ENCODE measurements around the gene ZNF581.

ZNF581 gene

GRCh38 chr19:55641426-55642152 lies 1.9 kb upstream of the ZNF581 start (continued):
- no peak for TF ChIP-seq MYNN (tag by site-specific recombination; IDR thresholded peaks at IDR 0.05; ENCODE audit: borderline replicate concordance)
- TF ChIP-seq, protein P1, sequence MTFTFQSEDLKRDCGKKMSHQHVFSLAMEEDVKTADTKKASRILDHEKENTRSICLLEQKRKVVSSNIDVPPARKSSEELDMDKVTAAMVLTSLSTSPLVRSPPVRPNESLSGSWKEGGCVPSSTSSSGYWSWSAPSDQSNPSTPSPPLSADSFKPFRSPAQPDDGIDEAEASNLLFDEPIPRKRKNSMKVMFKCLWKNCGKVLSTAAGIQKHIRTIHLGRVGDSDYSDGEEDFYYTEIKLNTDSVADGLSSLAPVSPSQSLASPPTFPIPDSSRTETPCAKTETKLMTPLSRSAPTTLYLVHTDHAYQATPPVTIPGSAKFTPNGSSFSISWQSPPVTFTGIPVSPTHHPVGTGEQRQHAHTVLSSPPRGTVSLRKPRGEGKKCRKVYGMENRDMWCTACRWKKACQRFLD (tag by site-specific recombination; IDR thresholded peaks at IDR 0.05): no peak
- no peak for TF ChIP-seq PBX3 (CRISPR knock-in tag; IDR thresholded peaks at IDR 0.05)
- TF ChIP-seq ZNF140 (tag by site-specific recombination; IDR thresholded peaks at IDR 0.05): no peak
- TF ChIP-seq ZNF24 (tag by site-specific recombination; IDR thresholded peaks at IDR 0.05): 0 out of 2 replicates have a peak, but pooled peaks have one; percentile 19
- TF ChIP-seq ZNF560 (tag by site-specific recombination; IDR thresholded peaks at IDR 0.05; ENCODE audit: borderline replicate concordance): no peak
- TF ChIP-seq, protein P2, sequence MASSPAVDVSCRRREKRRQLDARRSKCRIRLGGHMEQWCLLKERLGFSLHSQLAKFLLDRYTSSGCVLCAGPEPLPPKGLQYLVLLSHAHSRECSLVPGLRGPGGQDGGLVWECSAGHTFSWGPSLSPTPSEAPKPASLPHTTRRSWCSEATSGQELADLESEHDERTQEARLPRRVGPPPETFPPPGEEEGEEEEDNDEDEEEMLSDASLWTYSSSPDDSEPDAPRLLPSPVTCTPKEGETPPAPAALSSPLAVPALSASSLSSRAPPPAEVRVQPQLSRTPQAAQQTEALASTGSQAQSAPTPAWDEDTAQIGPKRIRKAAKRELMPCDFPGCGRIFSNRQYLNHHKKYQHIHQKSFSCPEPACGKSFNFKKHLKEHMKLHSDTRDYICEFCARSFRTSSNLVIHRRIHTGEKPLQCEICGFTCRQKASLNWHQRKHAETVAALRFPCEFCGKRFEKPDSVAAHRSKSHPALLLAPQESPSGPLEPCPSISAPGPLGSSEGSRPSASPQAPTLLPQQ (tag by site-specific recombination; IDR thresholded peaks at IDR 0.05): no peak
- no peak for TF ChIP-seq REPIN1 (tag by site-specific recombination; IDR thresholded peaks at IDR 0.05; ENCODE audit: low read depth)
- no peak for TF ChIP-seq ZNF521 (tag by site-specific recombination; IDR thresholded peaks at IDR 0.05)
- TF ChIP-seq ZNF571 (tag by site-specific recombination; IDR thresholded peaks at IDR 0.05): no peak
- TF ChIP-seq ZNF623 (tag by site-specific recombination; IDR thresholded peaks at IDR 0.05): 0 out of 2 replicates have a peak, but pooled peaks have one; percentile 7
- no peak for TF ChIP-seq ZNF114 (tag by site-specific recombination; IDR thresholded peaks at IDR 0.05)
- no peak for TF ChIP-seq BCL11B (tag by site-specific recombination; IDR thresholded peaks at IDR 0.05; ENCODE audit: low read depth)
- no peak for TF ChIP-seq ZNF202 (tag by site-specific recombination; IDR thresholded peaks at IDR 0.05; ENCODE audit: borderline replicate concordance)
- TF ChIP-seq ZNF514 (tag by site-specific recombination; IDR thresholded peaks at IDR 0.05): no peak
- TF ChIP-seq HIC1 (tag by site-specific recombination; IDR thresholded peaks at IDR 0.05): no peak
- no peak for TF ChIP-seq ZBTB8A (tag by site-specific recombination; IDR thresholded peaks at IDR 0.05)
- TF ChIP-seq YY1 (tag by site-specific recombination; IDR thresholded peaks at IDR 0.05): no peak
- TF ChIP-seq KLF16 (tag by site-specific recombination; IDR thresholded peaks at IDR 0.05): no peak
- TF ChIP-seq EGR2 (tag by site-specific recombination; IDR thresholded peaks at IDR 0.05; ENCODE audit: low read depth): no peak
- no peak for TF ChIP-seq SETDB1 (IDR thresholded peaks at IDR 0.05; ENCODE audit: insufficient read length, low read length)
- TF ChIP-seq, protein P3, sequence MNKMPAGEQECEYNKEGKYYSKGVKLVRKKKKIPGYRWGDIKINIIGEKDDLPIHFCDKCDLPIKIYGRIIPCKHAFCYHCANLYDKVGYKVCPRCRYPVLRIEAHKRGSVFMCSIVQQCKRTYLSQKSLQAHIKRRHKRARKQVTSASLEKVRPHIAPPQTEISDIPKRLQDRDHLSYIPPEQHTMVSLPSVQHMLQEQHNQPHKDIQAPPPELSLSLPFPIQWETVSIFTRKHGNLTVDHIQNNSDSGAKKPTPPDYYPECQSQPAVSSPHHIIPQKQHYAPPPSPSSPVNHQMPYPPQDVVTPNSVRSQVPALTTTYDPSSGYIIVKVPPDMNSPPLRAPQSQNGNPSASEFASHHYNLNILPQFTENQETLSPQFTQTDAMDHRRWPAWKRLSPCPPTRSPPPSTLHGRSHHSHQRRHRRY (tag by site-specific recombination; IDR thresholded peaks at IDR 0.05): no peak
- TF ChIP-seq ZNF76 (tag by site-specific recombination; IDR thresholded peaks at IDR 0.05; ENCODE audit: borderline replicate concordance, low read depth): 0 out of 2 replicates have a peak, but pooled peaks have one; percentile 43
- TF ChIP-seq ZNF311 (tag by site-specific recombination; IDR thresholded peaks at IDR 0.05; ENCODE audit: borderline replicate concordance): no peak
- no peak for TF ChIP-seq ZFHX2 (tag by site-specific recombination; conservative IDR thresholded peaks at IDR 0.05)
- TF ChIP-seq, protein P4, sequence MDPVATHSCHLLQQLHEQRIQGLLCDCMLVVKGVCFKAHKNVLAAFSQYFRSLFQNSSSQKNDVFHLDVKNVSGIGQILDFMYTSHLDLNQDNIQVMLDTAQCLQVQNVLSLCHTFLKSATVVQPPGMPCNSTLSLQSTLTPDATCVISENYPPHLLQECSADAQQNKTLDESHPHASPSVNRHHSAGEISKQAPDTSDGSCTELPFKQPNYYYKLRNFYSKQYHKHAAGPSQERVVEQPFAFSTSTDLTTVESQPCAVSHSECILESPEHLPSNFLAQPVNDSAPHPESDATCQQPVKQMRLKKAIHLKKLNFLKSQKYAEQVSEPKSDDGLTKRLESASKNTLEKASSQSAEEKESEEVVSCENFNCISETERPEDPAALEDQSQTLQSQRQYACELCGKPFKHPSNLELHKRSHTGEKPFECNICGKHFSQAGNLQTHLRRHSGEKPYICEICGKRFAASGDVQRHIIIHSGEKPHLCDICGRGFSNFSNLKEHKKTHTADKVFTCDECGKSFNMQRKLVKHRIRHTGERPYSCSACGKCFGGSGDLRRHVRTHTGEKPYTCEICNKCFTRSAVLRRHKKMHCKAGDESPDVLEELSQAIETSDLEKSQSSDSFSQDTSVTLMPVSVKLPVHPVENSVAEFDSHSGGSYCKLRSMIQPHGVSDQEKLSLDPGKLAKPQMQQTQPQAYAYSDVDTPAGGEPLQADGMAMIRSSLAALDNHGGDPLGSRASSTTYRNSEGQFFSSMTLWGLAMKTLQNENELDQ (tag by site-specific recombination; IDR thresholded peaks at IDR 0.05; ENCODE audit: low read depth): no peak
- TF ChIP-seq MEIS1 (CRISPR knock-in tag; IDR thresholded peaks at IDR 0.05; ENCODE audit: borderline replicate concordance): no peak
